Measurements from ENCODE around the gene CPZ.

- no peak for TF ChIP-seq EZH2 (IDR thresholded peaks at IDR 0.05; ENCODE audit: borderline replicate concordance, insufficient read depth, low read depth, low read length, poor library complexity, severe bottlenecking)
- TF ChIP-seq CTCF (IDR thresholded peaks at IDR 0.05), result no peak
Observed at GRCh38 chr4:8570201-8570600, 22.4 kb upstream of the CPZ start.
